Ureter (tissue), 1 donor: Measurements from ENCODE around the gene AUNIP. TPM values are rescaled to one million over a fixed set of nuclear protein-coding genes. Genes with fewer than 3 reads are reported as not detected.

Experiments used
- DNase-seq: peaks from one replicate; pipeline ENCODE4 v3.0.0-alpha.2; 2020; ENCODE audit warnings: low spot score
- total RNA-seq: library from RNA; stranded (reverse); gene quantifications from one replicate; pipeline ENCODE4 v1.2.4, GENCODE V29; 2023
- donor health status: DM: yes; HTN: yes; CAD: no.

The AUNIP gene
- 0.91 TPM for total RNA-seq

- DNase-seq = peak; percentile 88
Observed at GRCh38 chr1:25858906-25859789, at the start of gene AUNIP. Gene AUNIP, minus strand, starts transcription at chr1:25859457. Its CDS starts 100 bp downstream, at chr1:25859357.

- no peak for DNase-seq
Observed at GRCh38 chr1:25909040-25909439, 49.8 kb upstream of the AUNIP start.

- no peak for DNase-seq
Observed at GRCh38 chr1:25908161-25908560, 48.9 kb upstream of the AUNIP start.

GRCh38 chr1:25907601-25908000 is 48.3 kb upstream of the AUNIP start:
- DNase-seq = no peak

GRCh38 chr1:25906644-25907300 is 47.5 kb upstream of the AUNIP start:
- DNase-seq = no peak

- peak; percentile 92 for DNase-seq
Observed at GRCh38 chr1:25905680-25906643, 46.7 kb upstream of the AUNIP start, which contains the start of gene STMN1. Gene STMN1, minus strand, starts transcription at chr1:25906419. Its CDS starts 1,743 bp downstream, at chr1:25904676.

GRCh38 chr1:25904943-25905679 is 45.9 kb upstream of the AUNIP start:
- peak; percentile 95 for DNase-seq

GRCh38 chr1:25903986-25904385 is 44.7 kb upstream of the AUNIP start:
- no peak for DNase-seq

GRCh38 chr1:25902462-25902861 is 43.2 kb upstream of the AUNIP start:
- DNase-seq = no peak

GRCh38 chr1:25900219-25900618 is 41.0 kb upstream of the AUNIP start:
- no peak for DNase-seq

- DNase-seq = no peak
Observed at GRCh38 chr1:25899792-25900191, 40.5 kb upstream of the AUNIP start.

GRCh38 chr1:25898223-25899015 is 39.2 kb upstream of the AUNIP start:
- DNase-seq = no peak

GRCh38 chr1:25897754-25898153 is 38.5 kb upstream of the AUNIP start:
- no peak for DNase-seq

- no peak for DNase-seq
Observed at GRCh38 chr1:25896266-25896665, 37.0 kb upstream of the AUNIP start.

- DNase-seq = peak; percentile 93
Observed at GRCh38 chr1:25895365-25895990, 36.2 kb upstream of the AUNIP start.

GRCh38 chr1:25893116-25893515 is 33.9 kb upstream of the AUNIP start:
- no peak for DNase-seq

GRCh38 chr1:25891606-25892005 is 32.3 kb upstream of the AUNIP start:
- DNase-seq = no peak

- peak; percentile 74 for DNase-seq
Observed at GRCh38 chr1:25890239-25891034, 31.2 kb upstream of the AUNIP start.

- no peak for DNase-seq
Observed at GRCh38 chr1:25889470-25889869, 30.2 kb upstream of the AUNIP start.
